ENCODE measurements around the gene TNS3.

Gene TNS3

GRCh38 chr7:47521816-47522561 is 59.9 kb downstream of the TNS3 start:
- no peak for DNase-seq (ENCODE audit: low read depth in 3 of 3)

DNA sequence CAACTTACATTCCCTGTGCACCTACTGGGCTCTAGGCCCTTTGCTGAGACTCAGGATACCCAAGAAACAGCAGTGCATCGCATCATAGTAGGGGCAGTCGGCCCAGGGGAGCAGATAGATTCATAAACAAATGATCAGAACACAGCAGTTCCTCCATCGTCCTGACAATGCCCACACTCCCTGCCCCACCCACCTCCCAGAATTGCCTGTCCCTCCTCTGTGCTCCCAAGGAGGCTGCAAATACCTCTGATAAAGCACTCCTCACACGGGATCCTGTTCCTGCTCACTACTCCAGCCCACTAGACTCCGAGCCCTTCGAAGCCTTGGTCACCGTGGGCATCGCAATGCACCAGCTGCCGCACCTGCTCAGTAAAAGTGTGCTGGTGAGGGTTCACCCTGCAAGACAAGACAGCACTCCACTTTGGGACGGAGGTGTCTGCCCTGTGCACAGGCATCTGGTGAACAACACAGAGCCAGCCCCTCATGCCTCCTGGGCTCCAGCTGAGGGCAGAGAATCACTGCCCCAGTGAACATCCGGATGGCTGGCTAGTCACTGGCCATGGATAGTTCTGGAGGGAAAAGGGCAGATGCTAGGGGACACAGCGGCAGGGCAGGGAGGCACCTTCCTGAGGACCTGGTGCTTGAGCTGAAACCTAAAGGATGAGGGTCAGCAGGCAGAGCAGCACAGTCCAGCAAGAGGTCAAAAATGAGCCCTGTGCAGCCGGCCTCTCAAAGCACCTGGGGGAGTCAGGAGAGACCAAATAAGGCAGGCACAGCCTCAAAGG is 60.7 kb downstream of the TNS3 start:
- no peak for DNase-seq (ENCODE audit: low read depth in 3 of 3)

- DNase-seq (ENCODE audit: low read depth in 3 of 3), result no peak
These were observed 61.5 kb downstream of the TNS3 start for GRCh38 chr7:47520406-47520805.

- DNase-seq (ENCODE audit: low read depth in 3 of 3), result no peak
These were observed 63.1 kb downstream of the TNS3 start for GRCh38 chr7:47518827-47519226.

- no peak for DNase-seq (ENCODE audit: low read depth in 3 of 3)
These were observed 64.0 kb downstream of the TNS3 start for GRCh38 chr7:47517821-47518480.

DNA sequence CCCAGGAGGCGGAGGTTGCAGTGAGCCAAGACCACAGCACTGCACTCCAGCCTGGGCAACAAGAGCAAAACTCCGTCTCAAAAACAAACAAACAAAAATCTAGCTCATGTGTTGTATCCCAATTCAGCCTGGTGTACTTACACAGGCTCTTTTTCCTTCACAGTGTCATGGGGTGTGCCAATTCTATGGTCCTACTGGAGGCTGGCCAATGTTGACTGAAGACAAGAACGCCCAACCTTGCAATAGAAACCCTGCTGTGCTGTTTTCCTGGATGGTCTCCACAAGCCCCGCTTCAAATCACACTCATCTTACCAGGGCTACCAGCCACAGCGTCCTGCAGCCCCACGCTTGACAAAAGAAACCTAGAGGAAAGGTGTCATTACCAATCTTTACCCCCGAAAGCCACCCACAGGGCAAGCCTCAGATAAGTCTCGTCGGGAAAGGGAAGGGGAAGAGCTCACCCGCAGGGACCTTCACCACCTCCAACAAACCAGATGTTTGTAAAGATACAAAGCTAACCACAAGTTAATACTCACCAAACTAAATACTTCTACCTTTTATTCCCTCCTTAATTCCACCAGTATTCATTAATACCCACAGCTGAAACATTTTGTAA is 64.8 kb downstream of the TNS3 start:
- no peak for DNase-seq (ENCODE audit: low read depth in 3 of 3)

- no peak for DNase-seq (ENCODE audit: low read depth in 3 of 3)
These were observed 65.5 kb downstream of the TNS3 start for GRCh38 chr7:47516386-47516785.

- no peak for DNase-seq (ENCODE audit: low read depth in 3 of 3)
These were observed 66.5 kb downstream of the TNS3 start for GRCh38 chr7:47515305-47515834.

DNA sequence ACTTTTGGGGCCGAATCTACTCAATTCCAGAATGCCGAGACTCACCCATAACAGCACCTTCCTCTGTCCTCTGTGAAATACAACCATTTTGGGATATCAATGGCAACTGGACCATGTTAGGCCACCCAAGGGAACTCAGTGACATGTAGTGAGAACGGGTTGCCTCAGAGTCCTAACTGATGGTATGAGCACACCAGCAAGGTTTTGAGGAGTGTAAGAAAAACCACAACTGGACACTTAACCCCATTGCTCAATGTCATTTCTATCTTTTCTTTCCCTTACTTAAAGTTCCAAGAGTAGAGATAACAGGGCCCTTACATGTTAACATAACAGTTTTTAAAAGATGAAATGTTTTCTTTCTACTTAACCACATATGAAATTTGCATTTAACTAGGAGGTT is 67.1 kb downstream of the TNS3 start:
- DNase-seq (ENCODE audit: low read depth in 3 of 3), result no peak

DNA sequence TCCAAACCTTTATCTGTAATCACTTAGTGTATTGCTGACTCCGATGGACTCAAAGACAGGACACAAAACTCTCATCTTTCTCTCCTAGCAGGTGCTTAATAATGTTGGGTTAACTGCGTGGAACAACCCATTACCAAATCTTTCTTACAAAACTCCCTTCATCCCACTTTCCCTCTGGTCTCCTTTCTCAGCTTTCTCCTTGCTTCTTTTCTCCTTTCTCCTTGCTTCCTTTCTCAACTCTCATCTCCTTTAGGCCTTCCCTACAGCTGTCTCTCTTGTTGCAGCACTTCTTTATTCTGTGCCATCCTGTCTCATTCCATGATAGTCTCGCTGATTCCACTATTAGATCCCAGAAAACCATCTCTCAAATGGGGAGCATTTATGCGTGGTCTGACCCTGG is 67.5 kb downstream of the TNS3 start:
- DNase-seq (ENCODE audit: low read depth in 3 of 3), result no peak

DNA sequence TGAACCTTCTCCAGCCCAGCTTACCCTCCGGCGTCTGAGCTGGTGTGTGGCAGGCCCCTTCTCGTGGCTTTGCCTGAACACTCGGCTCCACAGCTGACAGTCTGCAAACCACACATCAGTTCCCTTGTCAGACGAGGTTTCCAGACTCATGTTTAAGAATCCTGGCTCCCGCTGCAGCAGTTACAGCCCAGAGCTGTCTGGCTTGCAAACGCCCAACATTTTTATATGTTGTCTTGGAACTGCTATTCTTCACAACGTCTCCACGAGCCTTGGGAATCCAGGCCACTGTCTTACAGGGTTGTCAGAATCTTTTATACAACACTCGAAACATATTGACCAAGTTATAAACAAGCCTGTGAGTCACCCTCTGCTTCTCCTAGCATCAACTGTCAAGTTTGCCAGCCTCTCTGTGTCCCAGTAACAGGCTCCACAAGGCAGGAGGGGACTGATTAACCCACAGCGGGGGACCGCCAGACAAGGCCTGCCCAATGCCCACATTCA is 68.1 kb downstream of the TNS3 start:
- DNase-seq (ENCODE audit: low read depth in 3 of 3), result no peak

GRCh38 chr7:47512481-47513176 is 69.3 kb downstream of the TNS3 start:
- DNase-seq (ENCODE audit: low read depth in 3 of 3), result no peak

DNA sequence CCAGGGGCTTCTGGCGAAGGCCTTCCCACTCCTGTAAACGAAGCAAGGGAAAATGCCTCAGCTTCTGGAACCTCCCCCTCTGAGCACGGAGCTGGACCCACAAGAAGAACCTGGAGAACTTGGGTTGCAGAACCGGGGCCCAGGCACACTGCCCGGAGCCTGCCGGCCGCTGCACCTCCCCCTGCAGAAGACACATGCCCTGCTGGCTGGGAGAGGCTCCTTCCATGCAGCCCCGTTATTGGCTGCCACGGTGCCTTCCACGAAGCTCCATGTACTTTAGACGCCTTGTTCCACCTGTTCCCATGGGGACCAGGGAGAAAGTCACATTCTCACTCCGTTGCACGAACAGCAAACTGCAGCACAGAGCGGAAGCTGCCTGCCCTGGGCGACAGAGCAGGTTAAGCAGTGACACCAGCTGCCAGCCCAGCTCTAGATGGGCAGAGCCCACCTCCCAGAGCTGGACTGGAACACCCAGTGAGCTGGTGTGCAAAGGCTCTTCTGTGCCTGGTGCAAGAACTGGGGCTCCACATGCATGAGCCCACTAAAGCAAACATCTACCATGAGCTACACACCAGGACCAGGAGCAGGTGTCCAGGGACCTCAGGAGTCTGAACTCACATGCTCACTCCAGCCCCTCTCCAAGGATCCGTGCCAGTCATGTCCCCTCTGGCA is 70.1 kb downstream of the TNS3 start:
- no peak for DNase-seq (ENCODE audit: low read depth in 3 of 3)

GRCh38 chr7:47510786-47511185 is 71.1 kb downstream of the TNS3 start:
- DNase-seq (ENCODE audit: low read depth in 3 of 3), result no peak

DNA sequence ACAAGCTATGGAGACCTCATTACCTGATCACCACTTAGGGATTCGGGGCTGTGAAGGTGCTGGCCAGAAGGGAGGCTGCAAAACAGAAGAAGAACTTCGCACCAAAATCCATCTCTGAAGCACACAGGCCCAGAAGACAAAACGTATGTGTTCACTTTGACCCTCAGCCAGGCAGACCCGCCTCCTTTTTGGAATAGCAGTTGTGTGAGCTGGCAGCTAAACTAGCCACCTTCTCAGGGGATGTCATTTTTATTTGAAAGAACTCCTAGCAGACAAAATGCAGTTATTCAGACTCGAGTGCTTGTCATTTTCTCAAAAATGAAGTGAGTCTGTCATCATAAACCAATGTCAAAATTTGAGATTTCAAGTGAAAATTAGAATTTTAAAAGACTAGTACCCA is 71.7 kb downstream of the TNS3 start:
- no peak for DNase-seq (ENCODE audit: low read depth in 3 of 3)

DNA sequence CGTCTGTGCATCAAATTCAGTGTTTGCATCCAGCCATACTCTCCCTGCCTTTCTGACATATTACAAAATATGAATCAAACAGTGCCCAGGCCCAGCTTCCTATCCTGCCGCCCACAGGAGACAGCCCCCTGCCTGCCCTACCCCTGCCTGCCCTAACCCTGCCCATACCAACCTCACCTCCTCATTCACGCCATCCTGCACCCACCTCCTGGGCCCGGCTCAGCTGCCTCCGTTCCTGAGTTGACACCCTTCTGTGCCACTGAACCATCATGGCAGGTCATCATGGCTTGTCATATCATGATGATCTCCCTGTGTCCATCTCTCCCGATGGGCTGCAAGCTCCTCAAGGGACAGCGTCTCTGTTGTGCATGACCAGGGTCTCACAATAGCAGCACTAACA is 72.3 kb downstream of the TNS3 start:
- DNase-seq (ENCODE audit: low read depth in 3 of 3), result no peak

- DNase-seq (ENCODE audit: low read depth in 3 of 3), result no peak
These were observed 73.2 kb downstream of the TNS3 start for GRCh38 chr7:47508389-47509380.

DNA sequence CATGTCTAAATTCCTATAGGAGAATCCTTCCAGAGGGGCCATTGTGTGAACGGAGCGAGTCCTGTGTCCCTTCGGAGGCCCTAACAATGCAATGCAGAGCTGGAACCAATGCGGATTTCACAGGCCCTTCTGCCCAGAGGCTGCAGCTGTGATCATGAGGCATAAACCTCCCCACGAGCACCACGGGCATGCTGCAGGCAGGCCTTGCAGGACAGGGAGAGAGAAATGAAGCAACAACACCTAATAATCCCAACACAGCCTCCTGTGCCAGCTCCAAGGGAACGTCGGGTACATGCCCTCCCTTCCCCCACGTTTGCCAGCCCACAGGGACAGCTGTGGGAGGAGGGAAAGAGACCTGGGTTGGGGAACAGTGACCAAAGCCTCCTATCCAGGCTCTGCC is 74.4 kb downstream of the TNS3 start:
- DNase-seq (ENCODE audit: low read depth in 3 of 3), result no peak

Measured in stimulated activated CD4-positive, alpha-beta T cell treated with anti-CD3 and anti-CD28 coated beads, TNF-alpha, amount 100 ng/mL, for 4 hours (primary cell).